Fibroblast of skin of left quadriceps (primary cell): ENCODE measurements around the gene ZNF746.

Experiments used
- DNase-seq, 2 experiments: peaks; one replicate each; pipeline ENCODE4 v3.0.0-alpha.2; 2013; ENCODE audit warnings: low read depth in 2 of 2

Gene ZNF746

GRCh38 chr7:149427893-149428292 is 69.7 kb downstream of the ZNF746 start:
- DNase-seq = no peak

- no peak for DNase-seq
Observed at GRCh38 chr7:149427096-149427680, 70.4 kb downstream of the ZNF746 start.

GRCh38 chr7:149423449-149424110 is 74.0 kb downstream of the ZNF746 start:
- DNase-seq = no peak

- DNase-seq = no peak
Observed at GRCh38 chr7:149422914-149423301, 74.7 kb downstream of the ZNF746 start.
